Measurements from ENCODE around the gene TUBGCP4. TPM values are rescaled to one million over a fixed set of nuclear protein-coding genes. Genes with fewer than 3 reads are reported as not detected.

Gene TUBGCP4
- total RNA-seq, 1 donor from 2014 or later = 12.7 TPM

DNA sequence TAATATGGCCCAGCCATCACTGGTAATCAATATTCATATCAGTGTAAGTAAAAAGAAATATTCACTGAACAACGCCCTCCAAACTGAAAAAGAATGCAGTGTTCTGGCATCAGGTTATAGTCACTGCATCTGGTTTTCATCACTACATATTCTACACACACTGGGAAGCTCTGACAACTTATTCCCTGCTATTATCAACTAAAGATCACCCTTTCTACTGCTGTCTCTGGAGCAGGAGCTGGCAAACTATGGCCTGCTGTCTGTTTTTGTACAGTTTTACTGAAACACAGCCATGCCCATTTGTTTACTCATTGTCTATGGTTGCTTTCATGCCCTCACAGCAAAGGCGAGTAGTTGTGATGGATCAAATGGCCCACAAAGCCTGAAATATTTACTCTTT is 35.3 kb downstream of the TUBGCP4 start:
- no peak for DNase-seq (ENCODE audit: low read depth)
- no peak for TF ChIP-seq CTCF (conservative IDR thresholded peaks at IDR 0.05; ENCODE audit: low read depth, low read length)
- no peak overlapping the region for H3K4me3 ChIP-seq (ENCODE audit: low read depth, low read length)

DNA sequence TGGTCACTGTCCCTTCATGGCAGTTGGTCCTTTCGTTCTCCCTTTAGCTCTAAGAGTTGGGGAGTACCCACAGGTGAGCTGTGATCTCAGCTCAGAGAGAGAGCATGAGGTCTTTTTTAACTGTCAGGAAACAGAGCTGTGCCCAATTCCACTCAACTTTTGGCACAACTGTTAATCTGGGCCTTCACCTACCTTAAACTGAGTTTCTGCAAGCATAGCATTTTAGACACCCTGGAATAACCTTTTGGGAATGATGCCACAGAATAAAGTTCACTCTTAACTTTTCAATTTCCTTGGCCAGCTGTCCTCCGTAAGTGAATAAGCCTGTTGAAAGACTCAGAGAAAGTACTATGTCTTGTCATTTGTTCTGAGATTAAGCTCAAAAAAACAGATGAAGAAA is 35.9 kb downstream of the TUBGCP4 start:
- no peak for DNase-seq (ENCODE audit: low read depth)
- no peak for TF ChIP-seq CTCF (conservative IDR thresholded peaks at IDR 0.05; ENCODE audit: low read depth, low read length)
- no peak overlapping the region for H3K4me3 ChIP-seq (ENCODE audit: low read depth, low read length)

DNA sequence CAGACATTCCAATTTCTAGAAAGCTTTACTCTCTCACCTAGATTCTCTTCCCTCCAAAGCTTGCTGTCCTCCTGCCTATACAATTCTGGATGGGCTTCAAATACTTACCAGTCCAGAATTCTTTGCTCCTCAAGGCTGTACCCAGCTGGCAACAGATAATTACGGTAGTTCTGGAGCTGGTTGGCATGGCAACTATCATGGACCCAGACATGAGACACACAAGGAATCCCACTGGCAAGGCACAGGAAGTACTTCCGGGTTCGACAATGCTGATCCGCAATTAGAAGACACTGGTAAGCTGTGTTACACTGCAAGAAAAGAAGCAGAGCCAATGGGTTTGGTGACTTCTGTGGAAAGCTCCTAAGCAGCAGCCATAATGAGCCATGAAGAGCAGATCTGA is 37.9 kb downstream of the TUBGCP4 start:
- no peak for TF ChIP-seq CTCF (conservative IDR thresholded peaks at IDR 0.05; ENCODE audit: low read depth, low read length)
- no peak for DNase-seq (ENCODE audit: low read depth)
- H3K4me3 ChIP-seq (ENCODE audit: low read depth, low read length) = no peak overlapping the region

GRCh38 chr15:43410572-43411214 is 39.8 kb downstream of the TUBGCP4 start:
- TF ChIP-seq CTCF (conservative IDR thresholded peaks at IDR 0.05; ENCODE audit: low read depth, low read length) = no peak
- H3K4me3 ChIP-seq (ENCODE audit: low read depth, low read length) = no peak overlapping the region
- no peak for DNase-seq (ENCODE audit: low read depth)

- TF ChIP-seq CTCF (conservative IDR thresholded peaks at IDR 0.05; ENCODE audit: low read depth, low read length) = no peak
- no peak for DNase-seq (ENCODE audit: low read depth)
- H3K4me3 ChIP-seq (ENCODE audit: low read depth, low read length) = no peak overlapping the region
Observed at GRCh38 chr15:43412096-43412495, 41.2 kb downstream of the TUBGCP4 start.

DNA sequence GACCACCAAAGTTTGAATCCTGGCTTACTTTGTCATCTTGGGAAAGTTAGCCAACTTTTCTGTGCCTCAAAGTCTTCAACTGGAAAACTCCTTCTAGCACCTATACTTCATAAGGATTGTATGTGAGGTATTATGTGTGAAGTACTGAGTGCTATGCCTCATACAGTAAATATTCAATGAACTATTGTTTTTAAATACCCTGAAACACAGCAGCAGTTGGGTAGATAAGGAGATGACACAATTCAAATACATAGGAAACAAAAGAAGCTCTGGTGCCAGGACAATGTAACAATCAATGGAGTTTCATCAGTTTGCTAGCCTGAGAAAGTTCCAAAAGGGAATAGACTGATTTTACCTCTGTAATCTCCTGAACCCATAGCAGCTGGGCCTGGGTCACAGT is 43.3 kb downstream of the TUBGCP4 start:
- DNase-seq (ENCODE audit: low read depth) = no peak
- H3K4me3 ChIP-seq (ENCODE audit: low read depth, low read length) = no peak overlapping the region
- no peak for TF ChIP-seq CTCF (conservative IDR thresholded peaks at IDR 0.05; ENCODE audit: low read depth, low read length)

DNA sequence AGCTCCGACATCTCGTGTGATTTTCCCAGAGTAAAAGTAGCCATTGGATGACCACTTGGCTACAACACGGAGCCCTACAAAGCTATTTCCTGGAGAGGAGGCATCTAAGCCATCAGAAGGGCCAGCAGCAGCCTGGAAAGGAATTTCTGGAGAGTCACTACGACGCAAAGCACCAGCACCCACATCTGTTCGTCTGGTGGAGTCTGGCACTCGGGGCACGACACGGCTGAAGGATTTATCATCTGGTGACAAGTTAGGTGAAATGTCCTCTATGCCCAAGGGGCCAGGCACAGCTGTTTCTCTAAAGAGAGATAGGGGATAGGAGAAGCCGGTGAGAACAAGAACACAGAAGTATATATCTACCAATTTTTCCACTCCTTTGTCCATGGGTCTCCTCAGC is 49.5 kb downstream of the TUBGCP4 start:
- no peak for DNase-seq (ENCODE audit: low read depth)
- TF ChIP-seq CTCF (conservative IDR thresholded peaks at IDR 0.05; ENCODE audit: low read depth, low read length) = no peak
- no peak overlapping the region for H3K4me3 ChIP-seq (ENCODE audit: low read depth, low read length)

Data from epithelial cell of proximal tubule (primary cell).